Measurements from ENCODE around the gene IGFBP5. TPM values are rescaled to one million over a fixed set of nuclear protein-coding genes. Genes with fewer than 3 reads are reported as not detected.

Gene IGFBP5
- total RNA-seq, 2 experiments from 2014 or later: 0.02 TPM; not detected in 1

DNA sequence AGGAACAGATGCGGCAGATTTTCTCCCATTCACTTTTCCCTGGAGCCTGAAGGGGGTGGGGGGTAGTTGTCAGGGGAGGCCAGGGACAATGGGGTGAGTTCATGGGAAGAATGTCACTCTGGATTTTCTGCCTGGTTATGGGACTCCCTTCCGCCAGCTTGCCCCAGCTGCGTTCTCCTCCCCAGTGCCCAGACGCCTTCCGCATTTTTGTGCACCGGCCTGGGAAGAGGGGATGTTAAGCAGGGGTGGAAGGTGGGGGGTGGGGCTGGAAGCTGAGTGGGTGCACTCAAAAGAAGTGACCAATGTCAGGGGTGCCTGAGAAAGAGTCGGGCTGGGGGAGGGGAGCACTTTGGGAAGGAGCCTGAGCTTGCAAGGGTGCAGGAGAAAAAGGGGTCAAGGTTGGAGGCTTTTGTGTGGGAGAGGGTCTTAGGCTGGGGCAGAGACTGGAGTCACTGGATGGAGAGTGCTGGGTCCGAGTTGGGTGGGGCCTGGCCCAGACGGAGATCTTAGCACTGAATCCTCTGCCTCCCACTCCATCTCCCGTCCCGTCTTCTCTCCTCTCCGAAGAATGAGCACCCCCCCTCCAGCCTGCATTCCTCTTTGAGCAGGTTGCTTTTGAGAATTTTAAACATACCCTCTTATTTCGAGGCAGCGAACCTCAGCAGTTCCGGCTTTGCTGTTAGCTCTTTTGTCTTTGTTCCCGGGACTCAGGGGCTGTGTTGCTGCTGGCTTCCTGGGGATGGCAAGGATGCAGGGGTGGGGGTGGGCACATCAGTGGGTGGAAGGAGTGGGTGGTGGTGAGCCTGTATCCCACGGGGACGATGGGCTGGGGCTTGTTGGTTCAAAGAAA, 59.4 kb downstream of the IGFBP5 start:
- CTCF ChIA-PET: interaction anchor here (0.5 kb wide), 1 partner anchor 513 kb away, joined by 3 read pairs; no protein-coding TSS in a partner anchor
- Mint-ChIP-seq H3K36me3 (peaks cover 2% of the 10 kb centered on the region), H3K27me3 (peaks cover 58% of the 10 kb centered on the region), H3K27ac (no peak overlapping the region), H3K4me1 (peaks cover 14% of the 10 kb centered on the region), H3K9me3 (ENCODE audit: low read depth) (no peaks in the 10 kb centered on the region), H3K4me3 (no peak overlapping the region)
- ATAC-seq: no peak
- DNase-seq: no peak

DNA sequence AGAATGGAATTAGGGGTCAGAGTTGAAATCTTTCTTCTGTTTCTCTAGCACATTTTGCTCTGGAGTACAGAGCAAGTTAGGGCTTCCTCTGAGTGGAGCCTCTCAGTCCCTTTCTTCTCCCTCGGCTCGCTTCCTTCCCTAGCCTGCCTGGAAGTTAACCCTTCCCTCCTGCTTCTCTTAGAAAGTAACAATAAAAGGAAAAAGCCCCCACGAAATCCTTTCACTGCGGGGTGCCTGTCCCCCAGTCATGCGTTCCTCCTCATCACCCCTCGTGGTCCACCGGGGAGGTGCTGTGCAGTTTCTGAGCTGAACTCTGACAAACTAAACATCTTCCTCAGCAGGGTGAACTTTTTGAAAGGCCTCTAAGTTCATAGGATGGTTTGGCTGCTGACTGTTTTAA, 60.2 kb downstream of the IGFBP5 start:
- Mint-ChIP-seq H3K4me1 (peaks cover 14% of the 10 kb centered on the region), H3K36me3 (peaks cover 2% of the 10 kb centered on the region), H3K27ac (no peak overlapping the region), H3K9me3 (ENCODE audit: low read depth) (no peaks in the 10 kb centered on the region), H3K4me3 (no peak overlapping the region), H3K27me3 (peaks cover 64% of the 10 kb centered on the region)
- DNase-seq (no peak), ATAC-seq (no peak)
- CTCF ChIA-PET: interaction anchor here (0.5 to 0.7 kb wide), 2 partner anchors 9 to 512 kb away, joined by 3 read pairs; no protein-coding TSS in a partner anchor

DNA sequence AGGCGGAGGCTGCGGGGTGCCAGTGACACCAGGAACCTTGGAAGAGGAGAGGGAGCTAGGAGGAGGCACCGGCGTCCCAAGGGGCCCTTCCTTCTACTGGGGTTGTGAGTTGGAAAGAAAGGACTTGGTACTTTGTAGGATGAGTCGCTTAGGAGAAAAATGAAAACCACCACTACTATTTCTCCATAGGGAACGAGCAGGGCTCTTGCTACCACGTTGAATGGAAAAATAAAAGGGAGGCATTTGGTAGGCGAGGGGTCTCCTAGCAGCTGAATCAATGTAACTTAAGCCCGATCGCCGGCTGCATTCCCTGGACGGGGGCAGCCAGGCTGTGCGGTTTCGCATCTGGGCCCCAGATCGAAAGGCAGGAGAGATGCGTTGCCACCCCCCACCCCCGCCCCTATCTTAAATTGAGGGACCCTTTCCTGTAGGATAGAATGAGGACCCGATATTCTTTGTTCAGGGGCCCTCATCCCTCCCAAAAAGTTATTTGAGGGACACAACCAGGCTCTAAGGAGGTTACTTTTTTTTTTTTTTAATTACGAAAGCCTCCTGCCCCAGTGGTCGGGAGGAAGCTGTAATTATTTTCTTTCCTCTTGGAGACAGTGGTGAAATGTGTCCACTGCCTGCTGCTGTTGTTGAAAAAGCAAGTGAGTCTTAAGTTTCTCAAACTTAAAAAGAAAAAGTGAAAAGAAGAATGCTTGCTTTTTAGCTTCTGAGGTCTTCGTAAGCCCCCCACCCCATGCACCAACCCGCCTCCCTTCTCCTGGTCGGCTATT, 60.8 kb downstream of the IGFBP5 start:
- DNase-seq (no peak), ATAC-seq (no peak)
- CTCF ChIA-PET: interaction anchor here (0.7 kb wide), 1 partner anchor 9 kb away, joined by 3 read pairs; no protein-coding TSS in a partner anchor
- H3K4me3 Mint-ChIP-seq: peak overlapping the region; percentile 62
- H3K27ac Mint-ChIP-seq: no peak overlapping the region
- H3K27me3 Mint-ChIP-seq: peaks cover 68% of the 10 kb centered on the region
- peaks cover 2% of the 10 kb centered on the region for H3K36me3 Mint-ChIP-seq
- H3K4me1 Mint-ChIP-seq: peaks cover 14% of the 10 kb centered on the region
- no peaks in the 10 kb centered on the region for H3K9me3 Mint-ChIP-seq (ENCODE audit: low read depth)

DNA sequence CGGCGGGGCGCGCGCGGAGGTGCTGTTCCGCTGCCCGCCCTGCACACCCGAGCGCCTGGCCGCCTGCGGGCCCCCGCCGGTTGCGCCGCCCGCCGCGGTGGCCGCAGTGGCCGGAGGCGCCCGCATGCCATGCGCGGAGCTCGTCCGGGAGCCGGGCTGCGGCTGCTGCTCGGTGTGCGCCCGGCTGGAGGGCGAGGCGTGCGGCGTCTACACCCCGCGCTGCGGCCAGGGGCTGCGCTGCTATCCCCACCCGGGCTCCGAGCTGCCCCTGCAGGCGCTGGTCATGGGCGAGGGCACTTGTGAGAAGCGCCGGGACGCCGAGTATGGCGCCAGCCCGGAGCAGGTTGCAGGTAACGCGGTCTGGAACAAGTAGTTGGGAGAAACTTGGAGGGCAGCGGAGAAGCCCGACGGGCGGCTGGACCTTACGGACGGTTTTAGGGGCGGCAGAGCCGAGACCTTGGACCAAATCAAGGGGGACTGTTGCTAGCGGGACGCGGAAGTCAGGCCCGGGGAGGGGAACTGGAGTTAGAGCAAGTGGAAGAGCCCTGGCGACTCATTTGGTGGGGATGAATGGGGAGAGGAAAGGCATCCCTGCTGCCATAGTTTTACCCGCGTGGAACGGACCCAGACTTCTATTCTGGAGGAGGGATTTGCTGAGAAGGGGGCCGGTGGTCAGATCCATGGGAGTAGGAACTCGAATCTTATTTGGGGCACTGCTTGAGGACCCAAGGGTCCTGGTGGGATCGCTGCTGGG, 61.6 kb downstream of the IGFBP5 start:
- DNase-seq (no peak), ATAC-seq (peak; percentile 9)
- Mint-ChIP-seq H3K4me3 (peak overlapping the region; percentile 62), H3K27me3 (peaks cover 70% of the 10 kb centered on the region), H3K4me1 (peaks cover 14% of the 10 kb centered on the region), H3K36me3 (peaks cover 2% of the 10 kb centered on the region), H3K9me3 (ENCODE audit: low read depth) (no peaks in the 10 kb centered on the region), H3K27ac (no peak overlapping the region)
- CTCF ChIA-PET: no interaction called here

DNA sequence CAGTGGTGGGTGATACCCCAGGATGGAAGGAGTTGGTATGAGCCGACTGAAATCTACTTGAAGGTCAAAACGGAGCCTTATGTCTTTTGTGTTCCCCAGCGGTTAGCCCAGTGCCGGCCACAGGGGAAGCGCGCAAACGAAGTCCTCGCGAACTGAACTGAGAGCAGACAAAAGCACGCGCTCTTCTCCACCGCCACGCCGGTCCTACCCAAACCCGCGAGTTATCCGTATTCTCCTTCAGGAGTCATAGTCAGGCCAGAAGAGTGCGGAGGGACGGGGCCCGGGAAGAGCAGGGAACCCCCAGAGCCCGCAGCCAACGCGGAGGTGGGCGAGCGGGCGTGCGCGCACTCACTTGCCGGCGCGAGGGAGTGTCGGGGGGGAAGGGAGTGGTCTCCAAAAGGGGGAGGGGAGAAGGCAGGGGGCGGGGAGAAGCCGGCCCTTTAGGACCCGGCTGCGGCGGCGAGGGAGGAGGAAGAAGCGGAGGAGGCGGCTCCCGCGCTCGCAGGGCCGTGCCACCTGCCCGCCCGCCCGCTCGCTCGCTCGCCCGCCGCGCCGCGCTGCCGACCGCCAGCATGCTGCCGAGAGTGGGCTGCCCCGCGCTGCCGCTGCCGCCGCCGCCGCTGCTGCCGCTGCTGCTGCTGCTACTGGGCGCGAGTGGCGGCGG, 62.3 kb downstream of the IGFBP5 start, which contains the start of gene IGFBP2:
IGFBP2 (plus strand) TSS at position 469 of the 664 bp plus-strand sequence; CDS start at position 573, 104 bp downstream.
- Mint-ChIP-seq H3K27ac (no peak within 1 kb of the TSS), H3K27me3 (peaks cover 78% of the 10 kb centered on the region), H3K36me3 (peaks cover 2% of the 10 kb centered on the region), H3K4me1 (peaks cover 14% of the 10 kb centered on the region), H3K4me3 (peak within 1 kb of the TSS; percentile 62), H3K9me3 (ENCODE audit: low read depth) (no peaks in the 10 kb centered on the region)
- ATAC-seq (peak; percentile 64), DNase-seq (no peak)
- CTCF ChIA-PET: no interaction called here

DNA sequence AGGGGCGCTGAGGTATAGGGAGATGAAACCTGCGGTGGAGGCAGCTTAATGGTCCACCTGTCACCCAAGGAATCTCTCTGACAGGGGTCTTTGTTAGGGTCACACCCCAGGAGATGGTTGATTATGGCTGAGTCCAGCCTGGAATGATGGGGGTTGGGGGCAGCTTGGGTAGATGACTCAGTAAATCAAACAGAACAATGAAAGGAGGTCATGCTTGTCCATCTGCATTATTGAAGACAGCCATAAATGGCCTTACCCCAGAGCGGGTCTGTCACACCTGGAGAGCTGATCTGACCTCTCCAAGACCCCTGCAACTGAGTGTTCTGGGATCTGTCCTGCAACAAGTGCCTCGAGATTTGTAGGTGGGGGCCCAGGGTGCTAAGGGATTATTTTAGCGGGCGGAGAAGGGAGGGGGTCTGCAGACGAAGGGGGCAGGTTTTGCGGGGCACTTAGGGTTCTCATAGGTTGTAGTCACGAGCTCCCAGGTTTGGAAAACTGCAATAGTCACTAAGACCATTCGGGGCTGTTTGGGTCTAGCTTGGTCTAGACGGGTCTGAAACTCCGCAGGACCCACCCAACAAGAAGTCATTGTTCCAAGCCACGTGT, 62.9 kb downstream of the IGFBP5 start:
- Mint-ChIP-seq H3K9me3 (ENCODE audit: low read depth) (no peaks in the 10 kb centered on the region), H3K27me3 (peaks cover 77% of the 10 kb centered on the region), H3K4me1 (peaks cover 14% of the 10 kb centered on the region), H3K4me3 (peak overlapping the region; percentile 58), H3K36me3 (peaks cover 2% of the 10 kb centered on the region), H3K27ac (no peak overlapping the region)
- CTCF ChIA-PET: no interaction called here
- ATAC-seq (no peak), DNase-seq (no peak)

DNA sequence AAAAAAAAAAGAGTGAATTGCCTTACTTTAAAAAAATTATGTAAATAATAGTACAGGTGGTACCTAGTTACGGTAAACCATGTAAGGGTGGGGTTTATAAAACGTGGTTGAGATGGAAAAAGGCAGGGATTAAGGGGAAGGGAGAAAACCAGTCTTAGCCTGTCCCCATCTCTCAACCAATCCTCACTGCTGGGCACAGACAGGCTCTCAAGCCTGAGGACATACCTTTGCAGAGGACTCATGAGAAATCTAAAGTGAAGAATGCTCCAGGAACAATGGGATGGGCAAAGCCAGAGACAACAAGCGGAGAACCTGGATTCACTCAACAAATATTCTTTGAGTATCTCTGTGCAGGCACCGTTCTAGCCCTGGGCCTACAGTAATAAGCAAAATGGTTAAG, 65.6 kb downstream of the IGFBP5 start:
- H3K4me3 Mint-ChIP-seq: no peak overlapping the region
- H3K27ac Mint-ChIP-seq: no peak overlapping the region
- CTCF ChIA-PET: no interaction called here
- H3K4me1 Mint-ChIP-seq: peaks cover 11% of the 10 kb centered on the region
- no peaks in the 10 kb centered on the region for H3K9me3 Mint-ChIP-seq (ENCODE audit: low read depth)
- H3K27me3 Mint-ChIP-seq: peaks cover 61% of the 10 kb centered on the region
- DNase-seq (no peak), ATAC-seq (no peak)
- peaks cover 2% of the 10 kb centered on the region for H3K36me3 Mint-ChIP-seq

DNA sequence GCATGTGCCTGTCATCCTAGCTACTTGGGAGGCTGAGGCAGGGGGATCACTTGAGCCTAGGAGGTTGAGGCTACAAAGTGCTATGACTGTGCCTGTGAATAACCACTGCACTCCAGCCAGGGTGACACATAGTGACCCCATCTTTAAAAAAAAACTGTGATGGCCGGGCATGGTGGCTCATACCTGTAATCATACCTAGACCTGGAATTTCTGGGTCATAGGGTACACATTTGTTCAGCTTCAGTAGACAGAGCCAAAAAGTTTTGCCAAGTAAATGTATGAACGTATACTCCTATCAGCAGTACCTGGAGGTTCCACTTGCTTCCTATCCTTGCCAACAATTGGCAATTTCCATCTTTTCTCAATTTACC, 68.5 kb downstream of the IGFBP5 start:
- H3K27ac Mint-ChIP-seq: no peak overlapping the region
- H3K27me3 Mint-ChIP-seq: peaks cover 45% of the 10 kb centered on the region
- ATAC-seq (no peak), DNase-seq (no peak)
- no peaks in the 10 kb centered on the region for H3K4me1 Mint-ChIP-seq
- no peaks in the 10 kb centered on the region for H3K36me3 Mint-ChIP-seq
- CTCF ChIA-PET: interaction anchor here (0.6 kb wide), 1 partner anchor 1156 kb away, joined by 3 read pairs; no protein-coding TSS in a partner anchor
- no peaks in the 10 kb centered on the region for H3K9me3 Mint-ChIP-seq (ENCODE audit: low read depth)
- H3K4me3 Mint-ChIP-seq: no peak overlapping the region

DNA sequence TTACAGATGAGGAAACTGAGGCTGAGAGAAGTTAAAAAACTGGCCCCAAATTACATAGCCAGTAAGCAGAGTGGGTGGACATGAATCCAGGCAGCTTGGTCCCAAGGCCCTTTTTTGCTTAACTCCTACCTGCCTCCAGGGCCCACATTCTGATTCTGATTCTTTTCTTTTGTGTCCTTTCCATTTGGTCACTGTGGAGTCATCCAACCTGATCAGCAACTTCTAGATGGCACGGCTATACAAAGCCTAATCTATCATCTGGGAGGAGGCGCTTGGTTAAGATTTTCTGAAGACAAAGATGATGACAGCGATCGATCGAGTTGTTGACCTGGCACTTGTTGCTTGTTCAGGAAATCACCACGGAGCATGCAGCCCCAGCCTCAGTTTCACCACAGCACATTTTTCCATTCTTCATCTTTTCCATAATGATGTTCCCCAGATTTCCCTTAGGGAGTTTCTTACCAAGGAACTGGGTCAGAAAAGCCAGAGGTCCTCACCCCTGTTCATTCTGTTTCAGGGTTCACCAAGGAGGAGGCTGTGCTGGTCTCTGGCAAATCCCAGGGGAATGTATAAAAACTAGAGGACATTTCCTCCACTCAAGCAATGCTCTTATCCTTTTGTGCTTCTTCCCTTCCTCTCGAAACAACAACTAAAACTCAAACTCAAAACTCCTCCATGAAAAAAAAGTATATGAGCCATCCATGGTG, 69.0 kb downstream of the IGFBP5 start:
- H3K27me3 Mint-ChIP-seq: peaks cover 40% of the 10 kb centered on the region
- ATAC-seq (no peak), DNase-seq (no peak)
- H3K9me3 Mint-ChIP-seq (ENCODE audit: low read depth): no peaks in the 10 kb centered on the region
- H3K27ac Mint-ChIP-seq: no peak overlapping the region
- no peaks in the 10 kb centered on the region for H3K36me3 Mint-ChIP-seq
- H3K4me3 Mint-ChIP-seq: no peak overlapping the region
- no peaks in the 10 kb centered on the region for H3K4me1 Mint-ChIP-seq
- CTCF ChIA-PET: no interaction called here

DNA sequence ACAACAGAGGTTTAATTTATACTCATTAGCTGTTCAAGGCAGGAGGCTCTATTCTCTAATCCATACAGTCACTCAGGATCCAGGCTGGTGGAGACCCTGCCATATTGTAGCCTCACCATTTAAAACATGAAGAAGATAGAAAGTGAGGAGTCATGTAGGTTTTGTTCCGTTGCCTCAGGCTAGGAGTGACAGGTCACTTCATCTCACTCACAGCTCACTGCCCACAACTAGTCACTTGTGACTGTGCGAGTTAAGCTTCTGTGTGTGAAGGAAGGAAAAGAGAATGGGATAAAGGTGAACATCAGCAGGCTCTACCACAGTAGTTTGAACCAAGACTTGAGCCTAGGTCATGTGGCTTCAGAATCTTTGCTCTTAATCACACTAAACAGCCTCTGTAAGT, 71.1 kb downstream of the IGFBP5 start:
- no peak for ATAC-seq

DNA sequence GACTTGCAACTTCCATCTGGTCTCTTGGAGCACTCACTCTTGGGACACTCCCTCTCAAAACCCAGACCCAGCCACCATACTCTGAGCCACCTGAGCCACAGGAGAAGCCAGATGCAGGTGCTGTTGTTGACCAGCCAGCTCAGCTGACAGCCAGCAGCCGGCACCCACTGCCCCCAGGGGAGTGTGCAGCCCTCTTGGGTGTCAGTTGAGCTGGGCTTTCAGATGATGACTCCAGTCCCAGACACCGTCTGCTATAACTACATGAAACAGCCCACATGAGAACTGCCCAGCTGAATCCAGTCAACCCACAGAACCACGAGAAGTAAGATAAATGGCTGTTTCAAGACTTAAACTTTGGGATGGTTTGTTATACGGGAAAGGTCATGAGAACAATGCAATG, 72.8 kb downstream of the IGFBP5 start:
- CTCF ChIA-PET: no interaction called here
- no peak overlapping the region for H3K4me3 Mint-ChIP-seq
- H3K27me3 Mint-ChIP-seq: peaks cover 20% of the 10 kb centered on the region
- H3K27ac Mint-ChIP-seq: no peak overlapping the region
- no peaks in the 10 kb centered on the region for H3K36me3 Mint-ChIP-seq
- H3K9me3 Mint-ChIP-seq (ENCODE audit: low read depth): no peaks in the 10 kb centered on the region
- no peak for ATAC-seq
- peaks cover 5% of the 10 kb centered on the region for H3K4me1 Mint-ChIP-seq
- DNase-seq: no peak

More for the DNA sequence above, 71.1 kb downstream of the IGFBP5 start:
- DNase-seq: no peak
- peaks cover 26% of the 10 kb centered on the region for H3K27me3 Mint-ChIP-seq
- peaks cover 5% of the 10 kb centered on the region for H3K4me1 Mint-ChIP-seq
- H3K36me3 Mint-ChIP-seq: no peaks in the 10 kb centered on the region
- no peaks in the 10 kb centered on the region for H3K9me3 Mint-ChIP-seq (ENCODE audit: low read depth)
- no peak overlapping the region for H3K4me3 Mint-ChIP-seq
- CTCF ChIA-PET: no interaction called here
- no peak overlapping the region for H3K27ac Mint-ChIP-seq
